Frontal cortex (tissue), 4 donors: ENCODE data around the gene RFTN1. TPM values are rescaled to one million over a fixed set of nuclear protein-coding genes. Genes with fewer than 3 reads are reported as not detected.
"Not testable (repeated sequence)": the region's sequence is repeated elsewhere in the genome, so short reads cannot be mapped to it uniquely, and the experiment has no call there.

Source experiments
- DNase-seq, 2 donors: peaks; one replicate each; pipeline ENCODE4 v3.0.0; 2012; ENCODE audit warnings: low spot score in 2 of 2
- FAIRE-seq: peaks from 2 replicates; lab custom pipeline; 2012; peaks lifted over from hg19 to GRCh38; lab: Jason Lieb, UNC
- total RNA-seq: library from RNA; depleted of rRNA; stranded (reverse); fragments of >200 nt; gene quantifications from one replicate; pipeline ENCODE4 v1.2.3, GENCODE V29; 2014
- donor health status: control.
- donor health status: control.
- donor health status: control.

Gene RFTN1
- total RNA-seq, 1 donor from 2014 or later = 11.0 TPM

- no peak for DNase-seq
- FAIRE-seq = no peak
These were observed 187.6 kb downstream of the RFTN1 start for GRCh38 chr3:16325850-16326249.

- no peak for FAIRE-seq
- DNase-seq = no peak
These were observed 189.8 kb downstream of the RFTN1 start for GRCh38 chr3:16323737-16324136.

DNA sequence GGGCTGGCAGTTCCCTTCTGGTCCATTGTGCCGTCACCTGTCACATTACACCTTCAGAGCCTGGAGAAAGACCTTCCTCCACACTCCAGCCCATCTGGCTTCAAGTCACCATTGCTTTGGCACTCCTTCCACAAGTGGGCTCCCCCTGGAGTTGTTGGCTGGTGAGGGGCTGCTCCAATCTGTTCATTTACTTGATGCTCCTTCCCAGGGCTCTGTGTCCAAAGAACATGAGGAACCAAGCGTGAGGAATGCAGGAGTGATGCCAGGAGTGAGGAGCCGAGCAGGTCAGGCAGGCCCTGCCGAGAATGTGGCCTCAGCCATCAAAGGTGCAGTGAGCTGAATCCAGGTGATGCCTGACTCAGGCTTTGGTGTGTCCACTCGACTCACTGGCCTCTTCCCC lies 191.3 kb downstream of the RFTN1 start:
- DNase-seq (no peak), FAIRE-seq (no peak)

- FAIRE-seq = no peak
- DNase-seq = no peak
These were observed 192.8 kb downstream of the RFTN1 start for GRCh38 chr3:16320711-16321110.

DNA sequence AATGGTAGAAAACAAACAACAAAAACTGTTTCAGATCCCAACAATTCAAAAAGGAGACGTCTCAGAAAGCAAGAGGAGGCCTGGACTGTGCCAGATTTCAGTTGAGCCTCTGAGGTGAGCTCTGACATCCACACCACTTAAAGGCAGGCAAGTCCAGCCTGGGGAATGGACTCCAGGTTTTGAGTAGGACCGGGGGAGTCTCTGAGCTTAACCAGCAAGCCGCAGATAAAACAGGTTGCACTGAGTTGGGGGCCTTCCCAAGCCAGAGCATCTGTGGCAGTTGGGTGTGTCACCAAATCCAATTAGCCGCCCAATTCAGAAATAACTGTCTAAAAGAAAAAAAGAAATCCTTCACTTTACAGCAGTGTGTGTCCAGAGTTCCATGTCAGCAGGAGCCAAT lies 193.8 kb downstream of the RFTN1 start:
- DNase-seq (no peak), FAIRE-seq (no peak)

DNA sequence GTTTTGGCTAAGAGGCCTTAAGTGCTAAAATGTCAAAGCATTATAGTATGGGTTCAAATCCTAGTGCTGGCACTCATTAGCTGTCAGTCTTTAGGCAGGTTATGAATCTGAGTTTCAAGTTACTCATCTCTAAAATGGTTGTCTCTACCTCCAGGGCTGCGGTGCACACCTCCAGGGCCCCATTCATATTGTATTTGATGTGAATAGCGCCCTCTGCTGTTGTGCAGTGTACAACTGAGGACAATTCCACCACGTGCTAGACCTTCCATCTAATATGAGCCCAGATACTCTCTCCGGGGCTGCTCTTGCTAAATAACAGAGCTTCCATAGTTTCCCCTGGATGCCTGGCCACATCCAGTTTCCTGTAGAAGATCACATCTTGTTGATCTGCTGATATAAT lies 194.2 kb downstream of the RFTN1 start:
- DNase-seq (no peak), FAIRE-seq (no peak)

GRCh38 chr3:16318176-16318575 lies 195.3 kb downstream of the RFTN1 start:
- FAIRE-seq (no peak), DNase-seq (no peak)

GRCh38 chr3:16317561-16317945 lies 195.9 kb downstream of the RFTN1 start:
- no peak for FAIRE-seq
- DNase-seq = no peak

GRCh38 chr3:16316847-16317560 lies 196.5 kb downstream of the RFTN1 start:
- no peak for DNase-seq
- FAIRE-seq = no peak

GRCh38 chr3:16316396-16316795 lies 197.1 kb downstream of the RFTN1 start:
- no peak for FAIRE-seq

GRCh38 chr3:16315623-16316022 lies 197.9 kb downstream of the RFTN1 start:
- DNase-seq (no peak), FAIRE-seq (no peak)

More at GRCh38 chr3:16316396-16316795, 197.1 kb downstream of the RFTN1 start:
- DNase-seq = no peak

GRCh38 chr3:16313886-16314645 lies 199.4 kb downstream of the RFTN1 start:
- DNase-seq (no peak), FAIRE-seq (no peak)

DNA sequence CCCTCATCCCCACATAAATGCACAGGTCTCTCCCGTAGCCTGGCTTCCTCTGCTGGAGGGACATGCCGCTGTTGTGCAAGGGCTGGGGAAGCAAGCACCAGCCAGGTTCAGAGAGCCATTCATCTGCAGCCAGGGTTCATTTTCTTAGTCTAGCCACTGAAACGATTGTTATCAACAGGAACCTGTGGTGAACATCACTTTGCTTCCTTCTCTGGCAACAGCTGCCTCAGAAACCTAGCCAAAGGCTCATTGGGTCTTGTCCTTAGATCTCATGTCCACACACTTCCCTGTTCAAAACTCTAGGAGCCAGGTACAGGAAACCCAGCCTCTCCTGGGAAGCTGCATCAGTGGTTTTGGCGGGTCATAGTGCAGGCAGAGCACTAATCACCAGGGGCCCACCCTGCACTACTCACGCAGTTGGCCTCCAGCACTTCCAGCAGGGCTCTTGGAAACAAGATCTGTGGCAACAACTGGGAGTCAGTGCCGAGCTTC lies 201.5 kb downstream of the RFTN1 start:
- no peak for DNase-seq
- FAIRE-seq = no peak

DNA sequence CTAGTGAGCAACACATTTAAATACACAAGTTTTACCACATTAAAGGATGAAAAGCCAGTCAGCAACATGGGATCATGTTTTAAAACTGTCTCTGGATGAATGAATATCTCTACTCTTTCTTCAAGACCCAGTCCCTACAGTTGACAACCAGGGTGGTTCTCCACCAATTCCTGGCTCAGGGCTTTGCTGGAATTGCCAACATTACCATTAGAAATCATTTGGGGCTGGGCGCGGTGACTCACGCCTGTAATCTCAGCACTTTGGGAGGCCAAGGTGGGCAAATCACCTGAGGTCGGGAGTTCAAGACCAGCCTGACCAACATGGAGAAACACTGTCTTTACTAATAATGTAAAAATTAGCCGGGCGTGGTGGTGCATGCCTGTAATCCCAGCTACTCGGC lies 203.0 kb downstream of the RFTN1 start:
- not testable (repeated sequence) for FAIRE-seq, DNase-seq

DNA sequence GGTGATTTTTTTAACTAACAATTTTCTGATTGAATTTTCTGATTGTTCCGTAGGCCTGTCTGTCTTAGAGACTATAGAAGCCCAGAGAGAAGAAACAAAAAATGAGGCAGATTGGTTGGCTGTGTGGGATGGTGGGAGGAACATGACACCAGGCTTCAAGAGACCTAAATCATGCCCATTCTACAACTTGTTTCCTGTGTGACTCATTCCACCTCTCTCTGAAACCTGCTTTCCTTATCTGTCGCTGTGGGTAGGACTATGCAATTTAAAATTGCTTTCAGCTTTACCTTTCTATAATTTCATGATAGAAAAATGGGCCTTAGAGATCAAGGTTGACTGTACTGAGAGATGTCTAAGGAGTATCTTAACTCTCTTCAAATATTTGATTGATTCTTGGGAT lies 203.9 kb downstream of the RFTN1 start:
- DNase-seq (no peak), FAIRE-seq (no peak)

GRCh38 chr3:16308727-16309126 lies 204.8 kb downstream of the RFTN1 start:
- no peak for FAIRE-seq
- DNase-seq = no peak

GRCh38 chr3:16307832-16308531 lies 205.5 kb downstream of the RFTN1 start:
- FAIRE-seq (no peak), DNase-seq (no peak)

- no peak for FAIRE-seq
These were observed 208.4 kb downstream of the RFTN1 start for GRCh38 chr3:16305111-16305541.

DNA sequence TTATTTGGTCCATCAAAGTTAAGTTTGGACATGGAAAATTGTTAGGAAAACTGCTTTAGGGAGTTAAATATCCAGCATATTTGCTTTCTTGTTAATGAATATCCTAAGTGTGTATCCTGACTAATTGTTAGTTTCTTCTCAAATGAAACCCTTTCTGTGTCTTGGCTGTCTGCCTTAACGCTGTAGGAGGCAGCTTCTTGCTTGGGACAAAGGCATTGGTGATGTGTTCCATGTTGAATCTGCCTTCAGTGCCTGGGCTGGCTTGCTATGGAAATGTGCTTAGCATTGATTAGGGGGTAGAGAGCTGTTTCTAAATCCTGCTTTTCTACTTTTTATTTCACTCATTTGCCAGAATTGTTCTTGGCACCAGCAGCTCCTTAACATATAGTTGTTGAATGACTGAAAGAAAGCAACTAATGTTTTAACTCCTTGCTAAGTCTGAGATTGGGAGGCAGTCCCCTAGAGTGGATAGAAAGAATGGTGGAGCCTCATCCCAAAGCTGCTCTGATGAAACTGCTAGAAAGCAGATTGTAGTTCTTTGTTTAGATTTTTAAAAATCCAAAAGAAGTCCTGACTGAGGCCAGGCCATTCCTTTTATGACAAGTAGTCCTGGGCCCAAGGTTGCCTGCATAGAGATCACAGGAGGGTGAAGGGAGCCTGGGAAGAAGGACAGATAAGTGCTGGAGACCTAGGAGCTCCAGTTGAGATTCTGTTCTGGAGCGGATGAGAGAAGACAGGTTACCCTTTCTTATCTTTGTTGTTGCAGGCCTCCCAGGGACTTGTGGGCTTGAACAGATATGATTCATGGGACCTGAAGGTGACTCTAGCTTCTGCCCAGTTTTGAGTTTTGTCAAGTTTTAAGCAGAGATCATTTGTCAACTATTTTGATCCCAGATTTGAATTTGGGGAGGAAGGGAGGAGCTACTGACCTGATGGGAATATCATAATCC lies 209.2 kb downstream of the RFTN1 start:
- no peak for FAIRE-seq

More at GRCh38 chr3:16305111-16305541, 208.4 kb downstream of the RFTN1 start:
- DNase-seq = no peak

More for the DNA sequence above, 209.2 kb downstream of the RFTN1 start:
- DNase-seq = no peak
